Mesendoderm (in vitro differentiated cells): ENCODE measurements around the gene CCDC150.
A peak's percentile ranks its signal among the peaks of the same experiment; 100 is the strongest.

Source experiments
- DNase-seq: peaks from one replicate; pipeline ENCODE4 v3.0.0; 2013
- H2AK5ac ChIP-seq: 2 replicates; pipeline ENCODE4 v1.6.1; 2013; ENCODE audit warnings: low read length, inconsistent platforms
- H2BK120ac ChIP-seq: 2 replicates; pipeline ENCODE4 v1.6.1; 2013; ENCODE audit warnings: low read depth, mild to moderate bottlenecking, low read length, moderate library complexity, mixed read lengths
- H2BK15ac ChIP-seq: replicated peaks from 2 replicates; pipeline ENCODE4 v1.6.1; 2013; ENCODE audit warnings: low read depth, mild to moderate bottlenecking, moderate library complexity
- H2BK5ac ChIP-seq: 2 replicates; pipeline ENCODE4 v1.6.1; 2013; ENCODE audit warnings: low read length, inconsistent platforms
- H3K18ac ChIP-seq: 2 replicates; pipeline ENCODE4 v1.6.1; 2013; ENCODE audit warnings: mild to moderate bottlenecking, low read length, mixed read lengths
- H3K23ac ChIP-seq: one replicate; pipeline ENCODE4 v1.6.1; 2013; ENCODE audit warnings: low read length
- H3K27ac ChIP-seq: 2 replicates; pipeline ENCODE4 v1.5.1; 2013; ENCODE audit warnings: low read depth, mild to moderate bottlenecking, inconsistent platforms, low read length, moderate library complexity
- H3K27me3 ChIP-seq: 2 replicates; pipeline ENCODE4 v1.6.1; 2013; ENCODE audit warnings: low read length, control low read depth, mild to moderate bottlenecking, inconsistent platforms; ENCODE audit not compliant: insufficient read depth, poor library complexity
- H3K36me3 ChIP-seq: 2 replicates; pipeline ENCODE4 v1.6.1; 2013; ENCODE audit warnings: low read length, inconsistent platforms; ENCODE audit not compliant: control insufficient read depth, insufficient read depth
- H3K4ac ChIP-seq: one replicate; pipeline ENCODE4 v1.6.1; 2013; ENCODE audit warnings: low read depth, mild to moderate bottlenecking, low read length, moderate library complexity
- H3K4me1 ChIP-seq: 2 replicates; pipeline ENCODE4 v1.6.1; 2013; ENCODE audit warnings: low read depth, low read length, inconsistent platforms; ENCODE audit not compliant: control insufficient read depth
- H3K4me2 ChIP-seq: 2 replicates; pipeline ENCODE4 v1.6.1; 2013; ENCODE audit warnings: low read length
- H3K4me3 ChIP-seq: 2 replicates; pipeline ENCODE4 v1.5.1; 2013; ENCODE audit warnings: mild to moderate bottlenecking, low read length
- H3K56ac ChIP-seq: one replicate; pipeline ENCODE4 v1.6.1; 2013; ENCODE audit warnings: low read length
- H3K79me1 ChIP-seq: 2 replicates; pipeline ENCODE4 v1.6.1; 2013; ENCODE audit warnings: low read length, inconsistent platforms
- H3K79me2 ChIP-seq: 2 replicates; pipeline ENCODE4 v1.6.1; 2013; ENCODE audit warnings: mild to moderate bottlenecking, low read length; ENCODE audit not compliant: control insufficient read depth, insufficient read depth
- H3K9ac ChIP-seq: 2 replicates; pipeline ENCODE4 v1.6.1; 2013; ENCODE audit warnings: low read length, inconsistent platforms
- H4K5ac ChIP-seq: one replicate; pipeline ENCODE4 v1.6.1; 2013; ENCODE audit warnings: low read length
- H4K8ac ChIP-seq: one replicate; pipeline ENCODE4 v1.6.1; 2013; ENCODE audit warnings: low read depth, mild to moderate bottlenecking, control low read depth, low read length, moderate library complexity
- WGBS: extraction: QIAGEN DNeasy Blood & Tissue Kit; methylation state at CpG from one replicate; pipeline ENCODE4 v1.1.7; 2013; ENCODE audit warnings: low lambda C conversion rate, missing lambda C conversion rate; ENCODE audit not compliant: insufficient coverage; ENCODE audit errors: extremely low coverage; 5-methylcytosine and 5-hydroxymethylcytosine counted together

CCDC150 gene

DNA sequence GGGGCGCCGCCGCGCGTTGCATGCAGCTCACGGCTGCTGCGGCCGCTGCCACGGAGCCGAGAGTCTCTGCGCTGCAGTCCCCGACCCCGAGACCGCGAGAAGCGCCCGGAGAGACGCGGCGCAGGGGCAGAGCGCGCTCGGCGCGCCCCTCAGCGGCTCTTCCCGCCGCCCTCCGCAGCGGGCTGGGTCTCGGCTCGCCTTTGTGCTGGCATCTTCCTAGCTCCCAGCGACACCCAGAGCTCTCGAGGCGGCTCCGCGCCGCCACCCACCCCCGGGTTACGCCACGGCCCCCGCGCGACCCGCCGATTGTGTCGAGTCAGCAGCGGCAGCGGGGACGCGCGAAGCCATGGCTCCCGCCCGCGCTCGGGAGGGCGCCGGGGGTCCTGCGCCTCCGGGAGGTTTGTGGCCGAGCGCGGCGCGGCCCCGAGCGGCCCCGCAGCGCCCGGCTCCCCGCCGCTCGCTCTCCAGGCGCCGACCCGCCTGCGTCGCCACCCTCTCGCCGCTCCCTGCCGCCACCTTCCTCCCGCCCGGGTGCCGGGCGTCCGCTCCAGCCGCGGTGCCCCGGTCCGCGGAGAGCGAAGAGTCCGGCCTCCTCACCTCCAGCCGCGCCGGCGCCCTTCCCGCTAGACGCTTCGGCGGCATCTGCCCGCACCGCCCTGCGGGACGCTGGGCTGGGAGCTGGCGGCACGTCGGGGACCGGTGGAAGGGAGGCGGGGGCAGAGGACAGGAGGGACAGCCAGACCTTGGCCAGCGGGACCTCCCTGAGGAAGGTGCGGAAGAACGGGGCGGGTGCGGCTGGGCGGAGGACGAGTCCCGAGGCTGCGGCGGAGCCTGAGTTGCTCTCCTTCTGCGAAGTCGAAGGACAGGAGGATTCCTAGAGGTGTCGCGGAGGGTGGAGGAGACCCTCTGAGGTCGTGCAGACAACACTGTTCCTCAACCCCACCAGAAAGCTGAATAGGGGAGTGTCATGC lies 46.3 kb upstream of the CCDC150 start, which contains the start of gene HECW2:
TSS of gene HECW2 (minus strand) at position 644 of the 971 bp plus-strand sequence.
- H4K8ac ChIP-seq = no peak within 1 kb of the TSS
- peak within 1 kb of the TSS; percentile 87 for H3K27ac ChIP-seq
- no peak within 1 kb of the TSS for H4K5ac ChIP-seq
- peak within 1 kb of the TSS; percentile 75 for H3K23ac ChIP-seq
- peak within 1 kb of the TSS; percentile 56 for H3K4me3 ChIP-seq
- H3K79me1 ChIP-seq = no peaks in the 10 kb centered on the region
- H2BK120ac ChIP-seq = peak within 1 kb of the TSS; percentile 19
- H2BK15ac ChIP-seq = no peak within 1 kb of the TSS
- H2AK5ac ChIP-seq = no peak within 1 kb of the TSS
- peak within 1 kb of the TSS; percentile 91 for H3K4me2 ChIP-seq
- H3K79me2 ChIP-seq = no peaks in the 10 kb centered on the region
- H3K36me3 ChIP-seq = no peaks in the 10 kb centered on the region
- DNase-seq = peak; percentile 79
- H3K4me1 ChIP-seq = peaks cover 21% of the 10 kb centered on the region
- H3K27me3 ChIP-seq = no peaks in the 10 kb centered on the region
- H3K4ac ChIP-seq = peak within 1 kb of the TSS; percentile 49
- peak within 1 kb of the TSS; percentile 75 for H3K9ac ChIP-seq
- peak within 1 kb of the TSS; percentile 76 for H3K18ac ChIP-seq
- no CpG with 5 or more reads among the region's 125 CpGs for WGBS
- peak within 1 kb of the TSS; percentile 87 for H3K56ac ChIP-seq
- H2BK5ac ChIP-seq = peak within 1 kb of the TSS; percentile 22

DNA sequence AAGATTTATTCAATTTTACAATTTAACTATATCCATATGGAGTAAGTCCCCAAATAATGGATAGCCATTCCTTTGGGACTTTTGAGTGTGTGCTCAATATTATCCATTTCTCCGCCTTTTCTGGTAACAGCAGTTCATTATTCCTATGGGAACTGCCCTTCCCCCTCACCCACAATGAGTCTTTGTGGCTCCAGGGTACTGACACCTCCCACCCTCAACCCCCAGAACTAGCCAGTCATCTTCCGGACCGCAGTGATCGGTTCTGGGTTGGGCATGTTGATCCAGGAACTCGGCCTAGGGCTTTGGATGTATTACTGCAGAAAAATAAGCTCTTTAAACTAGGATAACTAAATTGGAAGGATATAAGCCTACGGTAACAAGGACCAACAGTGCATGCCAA lies 45.4 kb upstream of the CCDC150 start:
- Histone ChIP-seq H3K4me2 (no peak overlapping the region), H3K27ac (no peak overlapping the region), H3K4me3 (no peak overlapping the region), H4K5ac (no peak overlapping the region), H3K4ac (no peak overlapping the region), H3K23ac (no peak overlapping the region), H3K4me1 (peaks cover 21% of the 10 kb centered on the region), H2BK120ac (no peak overlapping the region), H3K27me3 (no peaks in the 10 kb centered on the region), H4K8ac (no peak overlapping the region), H3K9ac (no peak overlapping the region), H3K79me2 (no peaks in the 10 kb centered on the region), H2BK15ac (no peak overlapping the region), H3K79me1 (no peaks in the 10 kb centered on the region), H3K36me3 (no peaks in the 10 kb centered on the region), H2AK5ac (no peak overlapping the region), H3K56ac (no peak overlapping the region), H2BK5ac (no peak overlapping the region), H3K18ac (no peak overlapping the region)
- no CpG with 5 or more reads among the region's 6 CpGs for WGBS
- DNase-seq = no peak

DNA sequence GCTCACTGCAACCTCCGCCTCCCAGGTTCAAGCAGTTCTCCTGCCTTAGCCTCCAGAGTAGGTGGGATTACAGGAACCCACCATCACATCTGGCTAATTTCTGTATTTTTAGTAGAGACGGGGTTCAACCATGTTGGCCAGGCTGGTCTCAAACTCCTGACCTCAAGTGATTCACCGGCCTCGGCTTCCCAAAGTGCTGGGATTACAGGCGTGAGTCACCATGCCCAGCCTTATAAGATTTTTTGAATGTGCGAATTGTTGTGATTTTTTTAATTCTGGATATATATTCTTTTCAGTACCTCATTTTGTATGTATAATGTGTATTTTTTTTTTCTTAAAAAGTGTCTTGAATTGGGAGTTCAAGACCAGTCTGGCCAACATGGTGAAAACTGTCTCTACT lies 42.0 kb upstream of the CCDC150 start:
- no peak overlapping the region for H2BK5ac ChIP-seq
- no peak overlapping the region for H2BK15ac ChIP-seq
- H3K79me2 ChIP-seq = no peaks in the 10 kb centered on the region
- no peaks in the 10 kb centered on the region for H3K36me3 ChIP-seq
- DNase-seq = no peak
- no peak overlapping the region for H2BK120ac ChIP-seq
- H2AK5ac ChIP-seq = no peak overlapping the region
- no peak overlapping the region for H3K27ac ChIP-seq
- no peak overlapping the region for H3K9ac ChIP-seq
- H3K79me1 ChIP-seq = no peaks in the 10 kb centered on the region
- H3K4me1 ChIP-seq = peaks cover 9% of the 10 kb centered on the region
- H3K4ac ChIP-seq = no peak overlapping the region
- H3K18ac ChIP-seq = no peak overlapping the region
- no peak overlapping the region for H3K4me2 ChIP-seq
- H3K56ac ChIP-seq = no peak overlapping the region
- no peak overlapping the region for H4K8ac ChIP-seq
- no peak overlapping the region for H3K4me3 ChIP-seq
- H4K5ac ChIP-seq = no peak overlapping the region
- no peak overlapping the region for H3K23ac ChIP-seq
- no CpG with 5 or more reads among the region's 6 CpGs for WGBS
- no peaks in the 10 kb centered on the region for H3K27me3 ChIP-seq

DNA sequence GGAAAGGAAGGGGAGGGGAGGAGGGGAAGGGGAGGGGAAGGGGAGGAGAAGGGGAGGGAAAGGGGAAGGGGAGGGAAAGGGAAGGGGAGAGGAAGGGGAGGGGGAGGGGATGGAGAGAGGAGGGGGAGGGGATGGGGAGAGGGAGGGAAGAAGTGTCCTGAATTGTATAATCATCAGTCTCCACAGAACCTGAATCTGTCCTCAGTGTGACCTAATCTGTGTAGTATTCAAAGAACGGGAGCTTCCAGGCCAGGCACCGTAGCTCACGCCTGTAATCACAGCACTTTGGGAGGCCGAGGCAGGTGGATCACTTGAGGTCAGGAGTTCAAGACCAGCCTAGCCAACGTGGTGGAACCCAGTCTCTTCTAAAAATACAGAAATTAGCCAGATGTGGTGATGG lies 41.1 kb upstream of the CCDC150 start:
- Histone ChIP-seq H3K56ac (no peak overlapping the region), H3K79me2 (no peaks in the 10 kb centered on the region), H3K27me3 (no peaks in the 10 kb centered on the region), H3K79me1 (no peaks in the 10 kb centered on the region), H3K36me3 (no peaks in the 10 kb centered on the region), H2BK120ac (no peak overlapping the region), H3K4me3 (no peak overlapping the region), H3K9ac (no peak overlapping the region), H3K4ac (no peak overlapping the region), H3K4me2 (no peak overlapping the region), H2BK15ac (no peak overlapping the region), H3K23ac (no peak overlapping the region), H2AK5ac (no peak overlapping the region), H3K27ac (no peak overlapping the region), H2BK5ac (no peak overlapping the region), H3K18ac (no peak overlapping the region), H4K8ac (no peak overlapping the region), H4K5ac (no peak overlapping the region), H3K4me1 (peaks cover 9% of the 10 kb centered on the region)
- no CpG with 5 or more reads among the region's 5 CpGs for WGBS
- no peak for DNase-seq

DNA sequence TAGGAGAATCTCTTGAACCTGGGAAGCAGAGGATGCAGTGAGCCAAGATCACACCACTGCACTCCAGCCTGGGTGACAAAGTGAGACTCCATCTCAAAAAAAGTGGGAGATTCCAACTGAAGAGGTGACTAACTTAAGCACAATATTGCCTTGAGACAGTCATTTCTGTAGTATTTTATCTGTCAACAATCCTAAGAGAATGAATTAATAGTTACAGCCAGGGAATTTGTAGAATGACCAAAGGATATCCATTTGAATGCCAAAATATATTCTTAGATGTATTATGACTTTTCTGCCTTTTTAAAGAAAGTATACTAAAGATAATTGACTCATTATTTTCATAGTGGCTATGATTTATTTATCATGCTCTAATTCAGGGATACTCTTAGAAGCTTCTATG lies 40.7 kb upstream of the CCDC150 start:
- no peak overlapping the region for H4K8ac ChIP-seq
- H3K18ac ChIP-seq = no peak overlapping the region
- H4K5ac ChIP-seq = no peak overlapping the region
- no peak overlapping the region for H2BK120ac ChIP-seq
- H2BK5ac ChIP-seq = no peak overlapping the region
- no peak overlapping the region for H3K56ac ChIP-seq
- H3K4me1 ChIP-seq = peaks cover 7% of the 10 kb centered on the region
- H3K4me2 ChIP-seq = no peak overlapping the region
- no peaks in the 10 kb centered on the region for H3K36me3 ChIP-seq
- H2BK15ac ChIP-seq = no peak overlapping the region
- no peak overlapping the region for H3K27ac ChIP-seq
- no peaks in the 10 kb centered on the region for H3K79me1 ChIP-seq
- H3K79me2 ChIP-seq = no peaks in the 10 kb centered on the region
- no peaks in the 10 kb centered on the region for H3K27me3 ChIP-seq
- no peak overlapping the region for H3K4me3 ChIP-seq
- DNase-seq = no peak
- H2AK5ac ChIP-seq = no peak overlapping the region
- H3K23ac ChIP-seq = no peak overlapping the region
- no peak overlapping the region for H3K4ac ChIP-seq
- no peak overlapping the region for H3K9ac ChIP-seq
